GM23338 (cell line): ENCODE measurements around the gene TNK2. TPM values are rescaled to one million over a fixed set of nuclear protein-coding genes. Genes with fewer than 3 reads are reported as not detected.

Source experiments
- CREB1 ChIP-seq: fragments of 250-450 bp; sonication (Bioruptor Pico); IDR thresholded peaks from 2 replicates; pipeline ENCODE4 v1.5.0; 2020; ENCODE audit warnings: low read depth, mild to moderate bottlenecking, moderate library complexity
- CTCF ChIP-seq, 2 experiments: fragments of 200-600 bp in 1 of 2; sonication (generic) in 1 of 2; conservative IDR thresholded peaks; 2 replicates each; pipeline versions ENCODE4 v1.5.1 to v1.6.1; 2016 to 2017; ENCODE audit warnings: antibody characterized with exemption in 2 of 2, low read depth in 2 of 2, mild to moderate bottlenecking in 2 of 2, moderate library complexity in 1 of 2
- ETS1 ChIP-seq: IDR thresholded peaks from 2 replicates; pipeline ENCODE4 v1.6.1; 2016; ENCODE audit warnings: antibody characterized with exemption
- EZH2 ChIP-seq: fragments of 200-600 bp; sonication (generic); IDR thresholded peaks from one replicate; pipeline ENCODE4 v1.8.0; 2017; ENCODE audit warnings: antibody characterized with exemption, mild to moderate bottlenecking, low read depth; ENCODE audit not compliant: unreplicated experiment
- JUNB ChIP-seq: IDR thresholded peaks from one replicate; pipeline ENCODE4 v1.6.1; 2016; ENCODE audit warnings: antibody characterized with exemption; ENCODE audit not compliant: unreplicated experiment
- POLR2AphosphoS5 ChIP-seq: IDR thresholded peaks from 2 replicates; pipeline ENCODE4 v1.6.1; 2016; ENCODE audit warnings: antibody characterized with exemption, low read depth
- REST ChIP-seq: IDR thresholded peaks from one replicate; pipeline ENCODE4 v1.6.1; 2018; ENCODE audit warnings: antibody characterized with exemption; ENCODE audit not compliant: unreplicated experiment
- ZNF114 ChIP-seq: fragments of 250-450 bp; sonication (Bioruptor Pico); IDR thresholded peaks from 2 replicates; pipeline ENCODE4 v1.5.0; 2020; ENCODE audit warnings: mild to moderate bottlenecking, moderate library complexity
- ZNF331 ChIP-seq: fragments of 250-450 bp; sonication (Bioruptor Pico); IDR thresholded peaks from 2 replicates; pipeline ENCODE4 v1.5.0; 2020; ENCODE audit warnings: low read depth, mild to moderate bottlenecking, moderate library complexity
- ZNF462 ChIP-seq: fragments of 250-450 bp; sonication (Bioruptor Pico); IDR thresholded peaks from 2 replicates; pipeline ENCODE4 v1.5.0; 2020; ENCODE audit warnings: mild to moderate bottlenecking, moderate library complexity
- polyA plus RNA-seq: library from polyadenylated mRNA; unstranded; fragments of >200 nt; fragmentation: Nextera tagmentation; extraction: Ambion mirVana; gene quantifications from 2 replicates; pipeline ENCODE4 v1.2.1, GENCODE V29; 2016
- total RNA-seq: library from RNA; depleted of rRNA; stranded (reverse); fragments of >200 nt; shearing (Covaris generic); gene quantifications from 2 replicates; pipeline ENCODE4 v1.2.3, GENCODE V29; 2014

TNK2 gene
- total and polyA plus RNA-seq, 2 experiments from 2014 or later: 10.0 to 22.5 TPM

- TF ChIP-seq ZNF462 (CRISPR knock-in tag): no peak
- TF ChIP-seq ZNF114: no peak
- no peak for TF ChIP-seq ETS1
- TF ChIP-seq CTCF (conservative IDR thresholded peaks at IDR 0.05; ENCODE audit: low read depth in 2 of 2): no peak
- TF ChIP-seq POLR2AphosphoS5: no peak
- no peak for TF ChIP-seq ZNF331 (CRISPR knock-in tag)
- TF ChIP-seq EZH2: no peak
- no peak for TF ChIP-seq REST
- TF ChIP-seq JUNB: no peak
- no peak for TF ChIP-seq CREB1 (CRISPR knock-in tag)
Measured at GRCh38 chr3:195875482-195876236, 32.7 kb downstream of the TNK2 start (continued).
